ENCODE data around the gene MT1A. TPM values are rescaled to one million over a fixed set of nuclear protein-coding genes. Genes with fewer than 3 reads are reported as not detected.

MT1A gene
- total RNA-seq, 6 donors from 2014 or later, result 5.4 to 59.1 (median 13.4) TPM; not detected in 1

GRCh38 chr16:56609463-56609921 lies 29.0 kb upstream of the MT1A start:
- no peaks in the 10 kb centered on the region for H3K36me3 ChIP-seq
- H3K27ac ChIP-seq, result peak overlapping the region; percentile 91 to 98 (median 94)
- ATAC-seq (ENCODE audit: low FRiP score in 2 of 2), result peak; percentile 16 to 43
- WGBS, 2 donors, result 0 to 1% methylated on average over 6 of the region's 6 CpGs
- no peaks in the 10 kb centered on the region for H3K9me3 ChIP-seq
- peak in 1 of 2 donors; percentile 82 for DNase-seq
- peak overlapping the region; percentile 55 to 80 (median 69) for H3K4me3 ChIP-seq
- peaks cover 38 to 62% (median 47%) of the 10 kb centered on the region in 4 donors for H3K4me1 ChIP-seq
- TF ChIP-seq POLR2A (IDR thresholded peaks at IDR 0.05) (peak in 1 of 4 donors; percentile 14), POLR2AphosphoS5 (IDR thresholded peaks at IDR 0.05) (peak; percentile 69 to 93), EP300 (IDR thresholded peaks at IDR 0.05) (peak in 2 of 4 donors; percentile 20 to 65)
- TF ChIP-seq, protein P1, sequence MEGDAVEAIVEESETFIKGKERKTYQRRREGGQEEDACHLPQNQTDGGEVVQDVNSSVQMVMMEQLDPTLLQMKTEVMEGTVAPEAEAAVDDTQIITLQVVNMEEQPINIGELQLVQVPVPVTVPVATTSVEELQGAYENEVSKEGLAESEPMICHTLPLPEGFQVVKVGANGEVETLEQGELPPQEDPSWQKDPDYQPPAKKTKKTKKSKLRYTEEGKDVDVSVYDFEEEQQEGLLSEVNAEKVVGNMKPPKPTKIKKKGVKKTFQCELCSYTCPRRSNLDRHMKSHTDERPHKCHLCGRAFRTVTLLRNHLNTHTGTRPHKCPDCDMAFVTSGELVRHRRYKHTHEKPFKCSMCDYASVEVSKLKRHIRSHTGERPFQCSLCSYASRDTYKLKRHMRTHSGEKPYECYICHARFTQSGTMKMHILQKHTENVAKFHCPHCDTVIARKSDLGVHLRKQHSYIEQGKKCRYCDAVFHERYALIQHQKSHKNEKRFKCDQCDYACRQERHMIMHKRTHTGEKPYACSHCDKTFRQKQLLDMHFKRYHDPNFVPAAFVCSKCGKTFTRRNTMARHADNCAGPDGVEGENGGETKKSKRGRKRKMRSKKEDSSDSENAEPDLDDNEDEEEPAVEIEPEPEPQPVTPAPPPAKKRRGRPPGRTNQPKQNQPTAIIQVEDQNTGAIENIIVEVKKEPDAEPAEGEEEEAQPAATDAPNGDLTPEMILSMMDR (IDR thresholded peaks at IDR 0.05), result no peak
- no peaks in the 10 kb centered on the region for H3K27me3 ChIP-seq

GRCh38 chr16:56610017-56610608 lies 28.4 kb upstream of the MT1A start:
- Histone ChIP-seq H3K4me1 (peaks cover 36 to 60% (median 47%) of the 10 kb centered on the region in 4 donors), H3K36me3 (no peaks in the 10 kb centered on the region), H3K27ac (peak overlapping the region; percentile 91 to 98 (median 94)), H3K4me3 (peak overlapping the region in 3 of 4 donors; percentile 55 to 80 (median 73)), H3K9me3 (no peaks in the 10 kb centered on the region), H3K27me3 (no peaks in the 10 kb centered on the region)
- ATAC-seq (ENCODE audit: low FRiP score in 2 of 2), result peak in 1 of 2 donors; percentile 38
- 26 to 29% methylated on average over 10 of the region's 10 CpGs for WGBS, 2 donors
- DNase-seq, result peak in 1 of 2 donors; percentile 72
- TF ChIP-seq, protein P1 (IDR thresholded peaks at IDR 0.05), result no peak
- TF ChIP-seq POLR2A (IDR thresholded peaks at IDR 0.05), result peak in 3 of 4 donors; percentile 41 to 73 (median 46)
- peak; percentile 97 to 99 for TF ChIP-seq POLR2AphosphoS5 (IDR thresholded peaks at IDR 0.05)
- TF ChIP-seq EP300 (IDR thresholded peaks at IDR 0.05), result peak; percentile 87 to 98 (median 94)

- no peaks in the 10 kb centered on the region for H3K9me3 ChIP-seq
- TF ChIP-seq POLR2AphosphoS5 (IDR thresholded peaks at IDR 0.05) (no peak), EP300 (IDR thresholded peaks at IDR 0.05) (no peak), POLR2A (IDR thresholded peaks at IDR 0.05) (no peak)
- TF ChIP-seq, protein P1 (IDR thresholded peaks at IDR 0.05), result no peak
- peak overlapping the region; percentile 91 to 98 (median 94) for H3K27ac ChIP-seq
- H3K36me3 ChIP-seq, result no peaks in the 10 kb centered on the region
- ATAC-seq (ENCODE audit: low FRiP score in 2 of 2) (no peak), DNase-seq (no peak)
- no peaks in the 10 kb centered on the region for H3K27me3 ChIP-seq
- 44 to 56% methylated on average over 2 of the region's 2 CpGs for WGBS, 2 donors
- H3K4me3 ChIP-seq, result peak overlapping the region in 3 of 4 donors; percentile 55 to 80 (median 73)
- H3K4me1 ChIP-seq, result peaks cover 31 to 54% (median 44%) of the 10 kb centered on the region in 4 donors
Observed at GRCh38 chr16:56610609-56611111, 27.8 kb upstream of the MT1A start.

GRCh38 chr16:56611281-56611833 lies 27.1 kb upstream of the MT1A start:
- Histone ChIP-seq H3K4me1 (peaks cover 24 to 47% (median 37%) of the 10 kb centered on the region in 4 donors), H3K4me3 (no peak overlapping the region), H3K27ac (peak overlapping the region; percentile 91 to 98 (median 94)), H3K36me3 (no peaks in the 10 kb centered on the region), H3K27me3 (no peaks in the 10 kb centered on the region), H3K9me3 (no peaks in the 10 kb centered on the region)
- TF ChIP-seq POLR2AphosphoS5 (IDR thresholded peaks at IDR 0.05), result peak; percentile 43 to 80
- TF ChIP-seq POLR2A (IDR thresholded peaks at IDR 0.05), result no peak
- peak in 1 of 4 donors; percentile 2 for TF ChIP-seq EP300 (IDR thresholded peaks at IDR 0.05)
- ATAC-seq (ENCODE audit: low FRiP score in 2 of 2) (no peak), DNase-seq (peak in 1 of 2 donors; percentile 50)
- WGBS, 2 donors, result 77 to 81% methylated on average over 2 of the region's 2 CpGs

- Histone ChIP-seq H3K27ac (no peak overlapping the region), H3K27me3 (no peaks in the 10 kb centered on the region), H3K4me3 (no peak overlapping the region), H3K4me1 (peaks cover 28 to 44% (median 35%) of the 10 kb centered on the region in 4 donors), H3K36me3 (no peaks in the 10 kb centered on the region), H3K9me3 (no peaks in the 10 kb centered on the region)
- ATAC-seq (ENCODE audit: low FRiP score in 2 of 2), result no peak
- no peak for DNase-seq
- TF ChIP-seq, protein P1 (IDR thresholded peaks at IDR 0.05), result no peak
- TF ChIP-seq POLR2A (IDR thresholded peaks at IDR 0.05) (no peak), EP300 (IDR thresholded peaks at IDR 0.05) (no peak), POLR2AphosphoS5 (IDR thresholded peaks at IDR 0.05) (no peak)
Observed at GRCh38 chr16:56613706-56614105, 24.8 kb upstream of the MT1A start.
